Caki2 (cell line): ENCODE measurements around the gene CDH3. TPM values are rescaled to one million over a fixed set of nuclear protein-coding genes. Genes with fewer than 3 reads are reported as not detected.

Experiments used
- DNase-seq: peaks from one replicate; pipeline ENCODE4 v3.0.0-alpha.2; 2015; ENCODE audit warnings: low read depth
- in situ Hi-C: cut with HindIII; loops from 2 replicates; pipeline ENCODE4 v1.10.0; 2016; ENCODE audit warnings: low sequenced_read_pairs, low pct_unique_long_range_greater_than_20kb, mixed read lengths
- total RNA-seq: library from RNA; depleted of rRNA; stranded (reverse); fragments of >200 nt; shearing (Covaris generic); gene quantifications from 2 replicates; pipeline ENCODE4 v1.2.3, GENCODE V29; 2014; ENCODE audit warnings: low replicate concordance

Gene CDH3
- total RNA-seq, 1 experiment from 2014 or later, result not detected

DNA sequence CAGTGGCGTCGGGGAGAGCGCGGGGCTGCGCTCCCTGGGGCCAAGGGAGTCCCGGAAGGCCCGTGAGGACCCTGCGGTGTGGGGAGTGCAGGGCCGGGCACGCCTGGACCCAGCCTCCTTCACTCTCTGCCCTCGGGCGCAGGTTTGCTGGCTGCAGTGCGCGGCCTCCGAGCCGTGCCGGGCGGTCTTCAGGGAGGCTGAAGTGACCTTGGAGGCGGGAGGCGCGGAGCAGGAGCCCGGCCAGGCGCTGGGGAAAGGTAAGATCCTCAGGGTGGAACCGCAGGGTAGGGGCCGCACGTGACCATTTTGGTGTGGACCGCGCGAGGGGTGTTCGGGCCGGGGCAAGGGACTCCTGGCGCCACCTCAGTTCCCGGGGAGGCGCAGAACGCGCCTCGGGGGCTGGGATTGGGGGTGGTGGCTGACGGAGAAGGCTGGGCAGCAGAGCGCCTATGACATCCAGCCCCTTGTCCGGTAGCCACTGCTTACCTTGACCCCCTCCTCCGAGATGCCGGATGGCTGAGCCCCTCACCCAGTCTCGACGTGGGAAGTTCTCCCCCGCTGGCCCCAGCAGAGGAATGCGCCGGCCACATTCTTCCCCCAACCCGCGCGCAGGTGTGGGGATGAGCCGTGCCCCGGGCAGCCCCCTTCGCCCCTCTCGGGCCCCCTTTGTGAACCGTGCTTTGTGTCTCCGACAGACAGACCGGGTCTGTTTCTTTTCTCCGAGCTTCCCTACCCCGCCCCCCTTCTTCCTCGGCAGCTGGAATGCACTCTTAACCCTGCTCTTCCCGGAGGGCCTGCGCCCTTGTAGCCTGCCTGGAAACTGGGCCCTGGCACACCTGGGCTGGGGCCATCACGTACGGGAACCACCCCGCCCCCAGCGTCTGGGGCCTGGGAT lies 631 bp downstream of the CDH3 start:
- DNase-seq, result no peak
- in situ Hi-C loops, result no loop called here

DNA sequence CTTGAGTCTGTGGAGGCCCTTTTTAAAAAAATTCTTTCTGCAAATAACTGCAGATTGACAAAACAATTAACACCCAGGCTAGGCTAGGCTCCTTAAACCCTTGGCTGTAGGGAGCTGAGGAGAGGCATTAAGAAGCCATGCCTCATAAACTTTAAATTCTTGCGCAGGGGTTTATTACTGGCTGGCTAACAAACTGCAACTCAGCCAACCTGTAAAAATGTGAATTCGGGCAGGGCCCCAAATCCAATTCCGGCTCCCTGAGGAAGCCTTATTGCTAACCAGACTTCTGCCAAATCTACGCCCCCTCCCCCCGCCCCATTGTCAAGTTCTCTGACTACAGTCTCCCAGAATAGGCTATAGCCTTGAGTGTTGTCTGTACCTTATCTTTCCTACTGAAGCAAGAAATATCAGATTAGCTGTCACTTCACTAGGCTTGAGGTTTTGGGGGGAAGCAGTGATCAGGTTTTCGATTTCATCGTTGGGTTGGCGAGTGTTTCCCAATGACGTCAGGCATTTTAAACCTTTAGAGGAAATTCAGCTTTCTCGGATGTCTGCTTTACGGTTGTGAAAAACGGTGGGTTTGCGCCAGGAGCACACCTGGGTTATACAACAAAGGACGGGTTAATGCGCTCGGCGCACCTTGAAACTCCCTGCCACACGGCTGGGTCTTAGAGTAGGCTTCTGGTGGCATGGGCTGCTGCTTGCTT lies 2.0 kb downstream of the CDH3 start:
- in situ Hi-C loops, result no loop called here
- no peak for DNase-seq

DNA sequence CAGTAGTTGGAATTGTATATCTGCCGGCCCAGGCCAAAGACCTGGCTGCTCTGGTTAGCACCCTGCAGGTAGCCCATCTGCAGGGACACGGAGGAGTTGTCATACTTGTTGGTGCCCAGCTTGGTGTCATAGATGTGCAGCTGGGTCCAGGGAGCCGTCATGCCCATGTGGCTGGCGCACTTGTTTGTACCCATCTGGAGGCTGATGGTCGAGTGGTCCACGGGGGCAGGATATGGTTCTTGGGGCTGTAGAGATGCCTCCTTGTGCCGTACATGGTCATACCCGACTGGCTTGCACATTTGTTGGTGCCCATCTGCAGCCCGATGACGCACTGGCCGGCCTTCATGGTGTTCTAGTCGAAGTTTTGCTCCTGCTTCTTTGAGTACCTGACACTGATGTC lies 6.0 kb downstream of the CDH3 start:
- no peak for DNase-seq
- in situ Hi-C loops, result no loop called here

DNA sequence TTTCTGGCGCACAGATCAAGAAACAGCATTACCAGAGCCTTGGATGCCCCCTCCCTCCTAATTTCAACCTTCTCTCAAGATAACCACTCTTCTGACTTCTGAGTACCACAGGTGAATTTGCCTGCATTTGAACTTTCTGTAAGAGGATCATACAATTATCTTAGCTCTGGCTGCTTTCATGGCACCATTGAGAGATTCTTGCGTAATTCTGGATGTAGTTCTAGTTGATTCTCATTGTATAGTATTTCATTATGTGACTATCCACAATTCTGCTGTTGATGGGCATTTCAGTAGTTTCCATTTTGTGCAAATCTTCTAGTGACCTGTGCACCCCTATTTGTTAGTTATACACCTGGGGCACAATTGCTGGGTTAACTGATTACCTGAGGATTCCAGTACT lies 7.5 kb downstream of the CDH3 start:
- in situ Hi-C loops, result no loop called here
- no peak for DNase-seq

DNA sequence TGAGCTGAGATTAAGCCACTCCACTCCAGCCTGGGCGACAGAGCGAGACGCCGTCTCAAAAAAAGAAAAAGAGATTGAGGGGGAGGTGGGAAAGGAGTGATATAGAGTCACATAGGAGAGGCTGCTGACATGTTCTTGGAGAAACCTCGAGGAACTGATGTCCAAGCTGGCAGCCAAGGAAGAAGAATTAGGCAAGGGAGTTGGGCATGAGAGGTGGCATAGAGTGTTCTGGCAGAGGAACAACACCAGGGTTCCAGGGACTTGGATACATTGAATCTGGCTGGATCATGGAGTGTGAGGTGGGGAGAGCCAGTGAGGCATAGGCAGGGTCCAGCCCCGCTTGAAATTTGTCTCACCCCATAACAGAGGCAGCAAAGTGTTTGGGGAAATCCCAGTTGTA lies 10.7 kb downstream of the CDH3 start:
- no peak for DNase-seq
- in situ Hi-C loops, result no loop called here

DNA sequence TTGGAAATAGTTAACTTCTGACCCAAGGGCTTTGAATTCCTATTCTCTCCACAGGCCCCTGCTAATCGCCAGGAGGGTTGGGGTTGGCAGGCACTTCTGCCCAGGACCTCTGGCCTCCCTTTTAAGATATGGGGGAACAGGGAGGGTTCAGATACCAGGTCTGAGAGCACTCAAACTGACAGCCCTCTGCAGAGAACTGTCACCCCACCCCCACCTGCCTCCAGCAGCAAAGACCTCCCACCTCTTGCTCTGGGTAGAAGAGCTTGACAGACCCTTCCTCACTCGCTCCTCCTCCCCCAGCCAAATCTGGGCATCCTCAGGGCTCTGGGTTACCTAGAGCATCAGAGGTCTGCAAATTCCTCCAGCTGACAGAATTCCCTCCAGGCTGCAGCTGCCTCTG lies 11.6 kb downstream of the CDH3 start:
- DNase-seq, result no peak
- in situ Hi-C loops, result no loop called here

DNA sequence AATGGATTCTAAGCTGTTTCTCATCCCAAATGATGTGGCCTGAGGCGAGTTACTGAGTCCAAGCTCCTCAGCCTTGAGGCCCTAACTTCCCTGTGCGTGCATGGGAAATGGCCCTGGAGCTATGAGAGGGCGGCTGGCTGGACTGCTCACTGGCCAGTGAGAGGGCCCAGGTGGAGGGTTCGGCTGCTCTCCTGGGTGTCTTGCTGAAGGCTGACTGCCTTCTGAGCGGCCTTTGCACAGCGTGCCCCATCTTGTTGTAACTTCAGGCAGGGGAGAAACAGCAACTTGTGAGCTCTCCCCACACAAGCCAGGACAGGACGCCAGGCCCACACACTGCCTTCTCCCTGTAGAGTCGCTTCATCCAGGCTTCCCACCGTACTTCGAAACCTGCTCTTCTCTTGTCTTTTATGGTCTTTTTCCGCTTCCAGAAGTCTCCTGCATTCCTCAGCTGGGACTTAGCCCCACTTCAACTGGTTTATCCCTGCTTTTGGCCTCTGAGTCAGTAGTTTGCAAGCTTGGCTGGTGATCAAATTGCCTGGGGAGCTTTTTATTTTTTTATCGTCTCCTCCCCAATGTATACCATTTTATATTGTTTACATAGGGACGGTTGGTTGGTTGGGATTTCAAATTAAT lies 13.3 kb downstream of the CDH3 start:
- in situ Hi-C loops, result no loop called here
- peak; percentile 40 for DNase-seq

DNA sequence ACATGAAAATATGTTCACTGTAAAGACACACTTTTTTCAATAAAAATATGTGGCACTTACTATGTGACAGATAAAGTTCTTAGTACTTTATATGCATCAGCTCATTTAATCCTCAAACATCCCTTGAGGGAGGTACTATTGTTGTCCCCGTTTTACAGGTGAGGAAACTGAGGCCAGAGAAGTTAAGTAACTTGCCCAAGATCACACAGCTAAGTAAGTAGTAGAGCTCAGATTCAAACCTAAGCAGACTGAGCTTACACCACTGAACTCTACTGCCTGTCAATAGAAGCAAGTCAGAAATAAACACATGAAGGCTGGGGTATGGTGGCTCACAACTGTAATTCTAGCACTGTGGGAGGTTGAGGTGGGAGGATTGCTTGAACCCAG lies 13.9 kb downstream of the CDH3 start:
- in situ Hi-C loops, result no loop called here
- no peak for DNase-seq

DNA sequence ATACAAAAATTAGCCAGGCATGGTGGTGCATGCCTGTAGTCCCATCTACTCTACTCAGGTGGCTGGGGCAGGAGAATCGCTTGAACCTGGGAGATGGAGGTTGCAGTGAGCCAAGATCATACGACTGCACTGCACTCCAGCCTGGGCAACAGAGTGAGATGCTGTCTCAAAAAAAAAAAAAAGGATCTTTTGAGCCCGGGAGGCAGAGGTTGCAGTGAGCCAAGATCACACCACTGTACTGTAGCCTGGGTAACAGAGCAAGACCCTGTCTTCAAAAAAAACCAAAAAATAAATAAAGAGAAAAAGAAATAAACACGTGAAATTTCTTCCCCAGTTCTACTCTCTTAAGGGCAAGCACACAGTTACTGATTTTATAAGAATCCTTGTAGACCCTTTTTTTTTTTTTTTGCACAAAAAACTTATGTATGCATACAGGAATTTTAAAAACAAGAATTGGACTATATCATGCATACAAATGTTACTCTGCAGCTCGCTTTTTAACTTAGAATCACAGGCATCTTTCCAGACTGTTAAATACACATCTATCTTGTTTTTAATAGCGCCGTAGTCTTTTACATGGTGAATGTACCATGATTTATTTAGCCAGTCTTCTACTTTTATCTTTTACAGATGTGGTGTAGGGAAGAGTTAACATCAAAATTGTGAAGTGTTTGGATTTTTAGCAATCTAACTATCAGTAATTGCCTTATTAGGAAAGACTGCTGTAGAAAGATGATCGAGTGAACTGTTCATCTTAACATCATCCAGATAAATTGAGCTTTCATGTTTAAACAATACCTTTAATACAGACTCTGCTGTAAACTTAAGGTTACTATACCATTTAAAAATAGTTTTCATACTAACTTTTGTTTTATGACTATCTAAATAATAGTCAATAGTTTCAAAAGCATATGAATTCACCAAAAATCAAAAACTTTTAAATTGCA lies 14.6 kb downstream of the CDH3 start:
- no peak for DNase-seq
- in situ Hi-C loops, result no loop called here

DNA sequence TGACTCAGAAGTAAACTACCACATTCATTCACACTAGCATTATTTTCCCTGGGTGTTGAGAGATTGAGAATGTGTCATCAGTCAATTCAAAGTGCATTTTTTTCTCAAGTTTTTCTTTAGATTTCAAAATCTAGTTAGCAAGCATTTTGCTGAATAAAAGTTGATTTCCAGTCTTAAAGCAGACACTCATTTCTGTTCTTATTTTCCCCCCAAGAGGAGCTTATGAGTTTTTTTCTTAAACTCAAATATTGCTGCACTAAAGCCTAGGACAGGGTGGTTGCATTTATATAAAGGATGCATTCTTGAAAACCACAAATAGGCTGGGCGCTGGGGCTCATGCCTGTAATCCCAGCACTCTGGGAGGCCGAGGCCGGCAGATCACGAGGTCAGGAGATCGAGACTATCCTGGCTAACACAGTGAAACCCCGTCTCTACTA lies 15.3 kb downstream of the CDH3 start:
- DNase-seq, result no peak
- in situ Hi-C loops, result no loop called here

DNA sequence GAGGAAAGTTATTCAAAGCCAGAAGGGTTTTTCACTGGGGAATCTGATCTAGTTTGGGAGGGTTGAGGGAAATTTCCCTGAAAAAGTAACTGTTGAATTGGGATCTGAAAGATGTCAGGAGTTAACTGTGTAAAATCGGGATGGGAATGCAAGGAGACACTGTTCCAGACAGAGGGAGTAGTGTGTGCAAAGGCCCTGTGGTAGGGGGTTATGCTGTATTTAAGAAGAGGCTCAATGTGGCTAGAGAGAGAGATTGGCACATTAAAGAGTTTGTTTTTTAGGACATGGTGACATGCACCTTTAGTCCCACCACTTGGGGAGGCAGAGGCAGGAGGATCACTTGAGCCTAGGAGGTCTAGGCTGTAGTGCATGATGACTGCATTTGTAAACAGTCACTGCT lies 16.9 kb downstream of the CDH3 start:
- in situ Hi-C loops, result no loop called here
- DNase-seq, result no peak

DNA sequence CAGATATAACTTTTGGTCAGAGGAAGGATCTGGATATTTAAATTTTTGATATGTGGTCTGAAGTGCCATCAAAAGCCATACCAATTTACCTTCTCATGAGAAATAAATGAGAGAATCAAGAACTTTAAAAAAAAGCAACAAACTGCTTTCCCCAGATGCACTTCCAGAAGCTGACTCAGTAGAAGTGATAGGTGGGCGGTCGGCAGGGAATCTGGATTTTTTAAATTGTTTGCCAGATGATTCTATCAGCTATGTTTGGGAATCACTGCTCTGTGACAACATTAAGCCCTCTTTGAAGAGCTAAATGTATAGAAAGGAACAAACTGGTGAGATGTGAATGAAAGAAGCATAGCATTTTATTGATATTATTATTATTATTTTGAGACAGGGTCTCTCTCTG lies 19.2 kb downstream of the CDH3 start:
- in situ Hi-C loops, result no loop called here
- DNase-seq, result no peak

DNA sequence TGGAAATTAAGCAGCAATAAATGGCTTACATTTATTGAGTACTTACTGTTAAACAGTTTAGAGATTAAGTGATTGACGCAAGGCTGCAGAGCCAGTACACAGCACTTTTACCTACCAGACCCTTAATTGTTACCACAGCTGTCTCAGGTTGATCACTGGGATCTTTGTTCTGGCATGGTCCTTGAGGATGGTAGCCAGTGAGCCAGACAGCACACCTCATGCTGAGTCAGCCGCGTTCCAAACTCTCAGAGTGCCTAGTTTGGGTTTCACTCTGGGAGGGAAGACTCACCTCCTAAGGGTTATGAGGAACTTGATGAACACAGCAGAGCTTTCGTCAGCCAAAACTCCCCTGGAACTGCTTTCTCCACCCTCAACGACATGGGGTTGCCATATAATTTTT lies 20.4 kb downstream of the CDH3 start:
- in situ Hi-C loops, result no loop called here
- no peak for DNase-seq

DNA sequence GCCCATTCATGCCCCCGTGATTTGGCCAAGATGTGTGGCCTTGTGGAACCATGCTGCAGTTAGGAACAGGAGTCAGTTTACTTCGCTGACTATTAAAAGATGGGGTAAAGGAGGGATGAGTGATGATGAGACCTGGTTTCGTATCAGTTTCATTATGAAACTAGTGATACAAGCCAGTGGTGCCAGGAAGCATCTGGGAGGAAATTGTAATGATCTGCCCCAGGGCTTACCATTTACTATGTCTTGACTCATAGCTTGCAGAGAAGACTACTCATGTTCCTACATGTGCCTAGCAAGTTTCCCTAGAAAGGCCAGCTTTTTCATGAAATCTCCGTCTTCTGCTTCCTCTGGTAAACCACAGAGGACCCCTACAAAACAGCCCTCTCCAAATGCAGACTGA lies 23.2 kb downstream of the CDH3 start:
- DNase-seq, result no peak
- in situ Hi-C loops, result no loop called here

DNA sequence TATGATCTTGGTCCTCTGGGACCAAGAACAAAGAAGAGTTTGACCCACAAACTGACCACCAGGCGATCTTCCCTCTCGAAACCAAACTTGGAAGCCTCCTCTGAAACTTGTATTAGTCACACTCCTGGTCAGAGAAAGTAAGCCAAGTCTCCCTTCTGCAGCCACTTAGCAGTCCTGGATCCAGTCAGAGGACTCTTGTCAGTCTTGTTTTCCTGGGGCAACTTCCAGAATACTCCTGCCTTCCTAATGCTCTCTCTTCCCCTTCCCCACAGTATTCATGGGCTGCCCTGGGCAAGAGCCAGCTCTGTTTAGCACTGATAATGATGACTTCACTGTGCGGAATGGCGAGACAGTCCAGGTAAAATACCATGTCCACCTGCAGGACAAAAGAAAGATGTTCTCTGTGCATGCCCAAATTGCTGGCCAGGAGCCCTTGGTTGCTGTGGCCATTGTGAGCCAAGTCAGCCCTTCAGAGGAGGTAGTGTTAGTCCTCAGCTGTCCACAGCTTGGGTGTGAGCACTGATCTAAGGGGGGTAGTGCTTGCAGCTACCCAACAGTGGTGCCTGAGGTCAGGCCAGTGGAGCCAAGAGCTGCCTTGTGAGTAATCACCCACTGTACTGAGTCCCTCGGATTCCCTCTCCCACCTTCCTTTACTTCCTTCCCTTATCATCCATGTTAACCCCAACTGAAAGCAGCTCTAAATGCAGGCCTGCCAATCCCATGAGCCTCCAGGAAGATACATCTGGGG lies 31.2 kb downstream of the CDH3 start:
- in situ Hi-C loops, result no loop called here
- no peak for DNase-seq

DNA sequence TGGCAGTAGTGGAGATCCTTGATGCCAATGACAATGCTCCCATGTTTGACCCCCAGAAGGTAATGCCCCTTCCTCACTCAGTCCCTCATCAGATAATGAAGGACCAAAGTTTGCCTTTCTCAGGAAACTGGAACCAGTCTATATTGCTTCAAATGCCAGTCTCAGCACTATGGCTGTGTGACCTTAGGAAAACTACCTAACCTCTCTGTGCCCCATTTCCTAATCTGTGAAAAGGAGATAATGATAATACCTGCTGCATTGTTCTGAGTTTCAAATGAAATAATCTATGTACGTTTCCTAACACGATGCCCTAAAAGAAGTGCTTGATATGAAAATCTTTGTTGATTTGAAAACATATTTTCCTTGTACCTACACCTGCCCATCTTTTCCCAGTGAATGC lies 35.9 kb downstream of the CDH3 start:
- DNase-seq, result no peak
- in situ Hi-C loops, result no loop called here

DNA sequence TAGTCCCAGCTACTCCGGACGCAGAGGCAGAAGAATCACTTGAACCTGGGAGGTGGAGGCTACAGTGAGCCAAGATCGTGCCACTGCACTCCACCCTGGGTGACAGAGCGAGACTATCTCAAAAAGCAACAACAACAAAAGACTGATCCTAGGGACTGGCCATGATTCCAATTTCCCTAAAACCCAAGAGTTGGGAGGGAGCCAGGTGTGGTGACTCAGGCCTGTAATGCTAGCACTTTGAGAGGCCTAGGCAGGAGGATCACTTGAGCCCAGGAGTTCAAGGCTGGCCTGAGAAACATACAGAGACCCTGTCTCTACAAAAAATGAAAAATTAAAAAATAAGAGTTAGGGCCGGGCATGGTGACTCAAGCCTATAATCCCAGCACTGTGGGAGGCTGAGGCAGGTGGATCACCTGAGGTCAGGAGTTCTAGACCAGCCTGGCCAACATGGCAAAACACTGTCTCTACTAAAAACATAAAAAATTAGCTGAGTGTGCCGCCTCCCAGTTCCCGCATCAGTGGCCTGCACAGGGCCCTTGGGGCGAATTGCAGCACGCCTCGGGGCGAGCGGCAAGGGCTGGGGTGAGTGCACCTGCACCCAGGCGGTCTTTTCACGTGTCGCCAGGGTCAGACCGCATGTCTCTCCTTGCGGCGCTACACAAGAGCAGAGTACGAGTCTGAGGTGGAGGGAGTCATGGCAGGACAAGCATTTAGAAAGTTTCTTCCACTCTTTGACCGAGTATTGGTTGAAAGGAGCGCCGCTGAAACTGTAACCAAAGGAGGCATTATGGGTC lies 40.8 kb downstream of the CDH3 start:
- in situ Hi-C loops, result no loop called here
- no peak for DNase-seq
